ENCODE data around the gene BMP6. TPM values are rescaled to one million over a fixed set of nuclear protein-coding genes. Genes with fewer than 3 reads are reported as not detected.

The BMP6 gene
- total and polyA plus RNA-seq, 2 of the 8 experiments (the other 6 are each of a cell fraction or from before 2014, with no cell fraction given) = 2.0 to 2.1 TPM

DNA sequence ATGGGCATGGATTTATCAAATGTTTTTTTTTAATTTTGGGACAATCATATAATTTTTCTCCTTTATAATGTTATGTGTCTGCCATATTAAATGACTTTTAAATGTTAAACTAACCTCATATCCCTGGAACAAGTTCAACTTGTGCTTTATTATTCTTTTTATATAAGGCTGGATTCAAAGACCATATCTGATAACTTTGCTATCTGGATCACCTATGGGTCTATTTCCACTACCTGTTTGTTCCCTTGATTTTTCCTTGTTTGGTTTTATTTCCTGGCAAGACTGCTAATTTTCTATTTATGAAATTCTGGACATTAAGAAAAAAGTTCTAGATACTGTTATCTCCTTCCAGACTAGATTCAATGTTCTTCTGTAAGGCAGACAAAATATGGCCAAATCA, 125.9 kb downstream of the BMP6 start (continued):
- TF ChIP-seq HDAC6 (IDR thresholded peaks at IDR 0.05; ENCODE audit: low read depth, low read length) (no peak), NANOG (IDR thresholded peaks at IDR 0.05; ENCODE audit: insufficient read depth, low read depth, low read length, poor library complexity, severe bottlenecking) (no peak), HDAC2 (IDR thresholded peaks at IDR 0.05; ENCODE audit: borderline replicate concordance in 1 of 2, low read depth in 2 of 2, low read length in 2 of 2) (no peak), CREB1 (IDR thresholded peaks at IDR 0.05) (no peak)

All from H1 (cell line).